HL-60 (cell line): ENCODE measurements around the gene CHAD.

ENCODE experiments used
- CTCF ChIP-seq: IDR thresholded peaks from one replicate; pipeline ENCODE4 v1.5.1; 2011; ENCODE audit warnings: low read length, control low read depth, inconsistent platforms; ENCODE audit not compliant: insufficient read depth
- GABPA ChIP-seq: IDR thresholded peaks from 2 replicates; pipeline ENCODE4 v1.6.1; 2012; ENCODE audit warnings: low read depth
- POLR2AphosphoS5 ChIP-seq: IDR thresholded peaks from 2 replicates; pipeline ENCODE4 v1.6.1; 2012; ENCODE audit warnings: low read depth

- TF ChIP-seq CTCF: no peak
- TF ChIP-seq POLR2AphosphoS5: no peak
- no peak for TF ChIP-seq GABPA
Measured at GRCh38 chr17:50452630-50453300, 15.9 kb downstream of the CHAD start.
